HG02840 (cell line): ENCODE data around the gene GPER1.
A peak's percentile ranks its signal among the peaks of the same experiment; 100 is the strongest.

Source experiments
- ATAC-seq: cut with Tn5 transposase; IDR thresholded peaks from one replicate; pipeline ENCODE4 v1.9.1; 2021; ENCODE audit warnings: mild to moderate bottlenecking, moderate library complexity, moderate number of reproducible peaks; ENCODE audit not compliant: unreplicated experiment, low FRiP score

GPER1 gene

GRCh38 chr7:1053816-1054370 lies 34.0 kb upstream of the GPER1 start:
- ATAC-seq: no peak

GRCh38 chr7:1054438-1054837 lies 33.5 kb upstream of the GPER1 start:
- ATAC-seq: no peak

DNA sequence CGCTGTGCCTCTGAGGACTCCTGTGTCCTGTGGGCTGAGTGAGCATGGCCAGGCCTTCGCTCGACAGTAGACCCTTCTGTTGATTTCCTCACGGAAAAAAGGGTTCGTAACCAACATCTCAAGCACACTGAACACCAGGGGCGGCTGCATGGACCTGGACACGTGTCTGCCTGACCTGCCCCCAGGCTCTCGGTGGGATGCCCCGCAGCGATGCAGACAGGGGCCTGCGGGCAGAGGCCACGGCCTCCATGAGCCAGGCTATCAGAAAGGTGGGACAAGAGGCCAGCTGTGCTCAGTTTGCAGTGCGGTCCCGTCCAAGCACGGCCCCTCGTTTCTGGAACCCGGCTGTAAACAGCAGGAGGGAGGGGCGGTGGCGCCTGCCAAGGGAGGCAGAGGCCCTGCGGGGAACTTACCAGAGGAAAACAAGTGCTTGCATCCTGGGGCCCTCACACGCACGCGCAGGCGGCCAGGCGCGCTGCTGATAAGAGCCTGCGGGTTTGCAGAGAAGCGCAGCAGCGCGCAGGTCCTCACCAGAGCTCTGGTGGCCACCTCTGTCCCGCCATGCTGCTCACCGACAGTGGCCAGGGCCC lies 33.0 kb upstream of the GPER1 start:
- ATAC-seq: no peak

DNA sequence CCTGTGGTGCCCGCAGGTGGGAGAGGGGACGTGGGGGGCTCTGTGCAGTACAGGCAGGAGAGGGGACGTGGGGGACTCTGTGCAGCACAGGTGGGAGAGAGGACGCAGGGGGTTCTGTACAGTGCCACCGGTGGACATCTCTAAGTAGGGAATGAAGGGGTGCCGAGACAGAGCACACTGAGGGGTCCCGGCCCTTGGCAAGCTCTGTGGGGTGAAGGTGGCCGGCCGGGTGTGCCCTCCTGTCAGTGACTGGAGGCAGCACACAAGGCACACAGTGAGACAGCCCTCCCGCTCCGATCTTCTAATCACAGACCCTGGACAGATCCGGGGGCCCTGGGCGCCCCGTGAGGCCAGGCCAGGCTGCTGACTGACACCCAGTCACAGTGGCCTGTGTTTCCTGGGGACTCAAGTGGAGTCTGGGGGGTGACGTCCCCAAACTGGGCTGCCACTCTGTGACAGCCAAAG lies 32.4 kb upstream of the GPER1 start:
- ATAC-seq: no peak

DNA sequence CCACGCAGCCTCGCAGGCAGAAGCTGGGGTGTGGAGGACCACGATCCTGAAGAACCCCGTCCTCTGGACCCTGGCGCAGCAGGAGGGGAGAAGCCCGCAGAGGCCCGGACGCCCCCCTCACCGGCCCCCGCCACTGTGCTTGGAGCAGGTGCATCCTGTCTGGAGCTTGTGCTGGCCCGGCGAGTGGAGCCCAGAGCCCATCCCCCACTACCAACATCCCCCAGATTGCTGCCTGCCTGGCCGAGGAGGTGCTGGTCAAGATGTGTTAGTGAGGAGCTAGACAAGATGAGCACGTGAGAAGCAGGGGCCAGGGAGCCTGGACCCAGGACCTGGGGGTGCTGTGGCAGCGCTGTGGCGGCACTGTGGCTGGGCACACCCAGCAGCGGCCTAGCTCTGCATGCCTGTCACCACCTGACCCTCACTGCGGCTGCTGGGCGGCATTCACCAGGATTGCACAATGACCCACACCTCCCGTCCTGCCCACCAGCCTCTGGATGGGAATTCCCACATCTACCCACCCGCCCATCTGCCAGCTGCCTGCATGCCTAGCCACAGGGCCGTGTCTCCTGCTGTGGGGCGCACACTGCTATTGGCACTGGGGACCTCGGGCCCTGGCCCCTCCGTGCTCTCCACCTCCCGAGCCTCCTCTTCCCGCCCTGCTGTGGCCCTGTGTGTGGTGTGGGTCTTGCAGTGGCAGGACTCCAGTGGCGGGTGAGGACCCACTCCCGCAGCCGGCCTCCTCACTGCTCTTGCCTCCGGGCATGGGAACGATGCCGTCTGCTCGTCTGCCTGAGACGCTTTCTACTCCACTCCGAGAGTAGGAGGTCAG lies 31.7 kb upstream of the GPER1 start:
- ATAC-seq: no peak

GRCh38 chr7:1056785-1057410 lies 31.0 kb upstream of the GPER1 start:
- no peak for ATAC-seq

- no peak for ATAC-seq
Observed at GRCh38 chr7:1057416-1058291, 30.3 kb upstream of the GPER1 start.

- no peak for ATAC-seq
Observed at GRCh38 chr7:1058311-1058710, 29.6 kb upstream of the GPER1 start.

GRCh38 chr7:1058821-1059199 lies 29.1 kb upstream of the GPER1 start:
- no peak for ATAC-seq

DNA sequence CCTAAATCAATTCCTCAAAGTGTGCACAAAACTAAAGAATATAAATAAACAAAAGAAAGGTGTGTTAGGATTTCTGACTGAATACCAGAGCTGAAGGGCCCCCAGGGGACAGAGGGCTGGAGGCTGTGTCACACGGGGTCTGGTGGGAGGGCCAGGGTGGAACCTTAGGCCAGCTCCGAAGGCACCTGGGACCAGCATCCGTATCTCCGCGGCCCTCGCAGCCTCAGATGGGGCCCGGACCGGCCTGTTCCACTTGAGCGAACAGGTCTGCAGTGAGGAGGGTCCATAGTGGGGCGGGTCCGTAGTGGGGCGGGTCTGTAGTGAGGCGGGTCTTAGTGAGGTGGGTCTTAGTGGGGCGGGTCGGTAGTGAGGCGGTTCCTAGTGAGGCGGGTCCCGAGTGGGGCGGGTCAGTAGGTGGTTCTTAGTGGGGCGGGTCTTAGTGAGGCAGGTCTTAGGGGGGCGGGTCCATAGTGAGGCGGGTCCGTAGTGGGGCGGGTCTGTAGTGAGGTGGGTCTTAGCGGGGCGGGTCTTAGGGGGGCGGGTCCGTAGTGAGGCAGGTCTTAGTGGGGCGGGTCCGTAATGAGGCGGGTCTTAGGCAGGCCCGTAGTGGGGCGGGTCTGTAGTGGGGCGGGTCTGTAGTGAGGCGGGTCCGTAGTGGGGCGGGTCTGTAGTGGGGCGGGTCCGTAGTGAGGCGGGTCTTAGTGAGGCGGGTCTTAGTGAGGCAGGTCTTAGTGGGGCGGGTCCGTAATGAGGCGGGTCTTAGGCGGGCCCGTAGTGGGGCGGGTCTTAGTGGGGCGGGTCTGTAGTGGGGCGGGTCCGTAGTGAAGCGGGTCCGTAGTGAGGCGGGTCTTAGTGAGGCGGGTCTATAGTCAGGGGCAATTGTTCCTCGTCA lies 28.5 kb upstream of the GPER1 start:
- no peak for ATAC-seq

DNA sequence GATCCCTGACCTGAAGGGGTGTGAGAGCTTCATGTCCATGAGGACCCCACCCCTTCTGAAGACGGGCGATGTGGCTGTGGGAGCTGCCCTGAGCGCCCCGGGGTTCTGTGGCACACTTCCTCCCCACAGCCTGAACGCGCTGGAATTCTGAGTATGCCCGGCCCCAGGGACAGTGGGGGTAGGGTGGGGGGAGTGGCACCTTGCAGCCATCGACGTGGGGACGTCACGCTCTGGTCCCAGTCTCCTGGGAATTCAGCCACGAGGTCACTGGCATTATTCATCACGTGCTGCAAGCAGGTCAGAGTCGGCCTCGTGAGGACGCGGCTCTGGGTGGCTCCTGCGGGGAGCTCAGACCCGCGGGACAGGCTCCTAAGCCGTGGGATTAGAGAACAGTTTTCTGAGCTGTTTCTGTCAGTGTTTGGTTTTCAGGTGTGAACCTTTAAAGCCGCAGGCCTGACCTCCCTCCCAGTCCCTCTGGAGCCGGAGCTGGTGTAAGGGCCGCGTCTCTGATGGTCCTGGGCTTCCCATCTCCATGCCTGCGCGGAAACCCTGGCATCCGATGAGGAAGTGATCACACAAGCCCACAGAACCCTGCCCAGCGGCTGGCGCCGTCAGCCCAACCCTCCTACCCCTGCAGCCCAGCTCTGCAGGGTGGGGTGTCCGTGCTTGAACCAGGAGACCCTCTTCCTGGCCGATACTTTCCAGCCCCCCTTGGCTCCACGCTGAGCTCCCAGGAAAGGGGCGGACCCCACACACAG lies 27.4 kb upstream of the GPER1 start:
- no peak for ATAC-seq

DNA sequence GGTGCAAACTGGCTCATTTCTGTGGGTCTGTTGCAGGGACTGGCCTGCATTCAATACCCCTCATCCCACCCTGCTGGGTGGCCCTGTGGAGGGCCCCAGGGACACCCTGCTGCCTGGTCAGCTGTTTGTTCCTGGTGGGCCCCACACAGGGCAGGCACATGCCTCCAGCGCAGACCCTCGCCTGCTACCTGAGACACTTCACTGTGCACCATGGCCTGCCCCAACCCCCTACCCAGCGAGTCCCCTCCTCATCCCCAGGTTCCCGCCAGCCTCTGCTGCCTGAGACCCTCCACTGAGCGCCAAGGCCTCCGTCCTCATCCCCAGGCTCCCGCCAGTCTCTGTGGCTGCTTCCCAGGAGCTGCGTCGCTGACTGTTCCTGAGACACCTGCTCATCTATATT lies 26.7 kb upstream of the GPER1 start:
- ATAC-seq: no peak

GRCh38 chr7:1062296-1063294 lies 25.3 kb upstream of the GPER1 start:
- peak; percentile 43 for ATAC-seq

GRCh38 chr7:1063361-1063760 lies 24.6 kb upstream of the GPER1 start:
- no peak for ATAC-seq

DNA sequence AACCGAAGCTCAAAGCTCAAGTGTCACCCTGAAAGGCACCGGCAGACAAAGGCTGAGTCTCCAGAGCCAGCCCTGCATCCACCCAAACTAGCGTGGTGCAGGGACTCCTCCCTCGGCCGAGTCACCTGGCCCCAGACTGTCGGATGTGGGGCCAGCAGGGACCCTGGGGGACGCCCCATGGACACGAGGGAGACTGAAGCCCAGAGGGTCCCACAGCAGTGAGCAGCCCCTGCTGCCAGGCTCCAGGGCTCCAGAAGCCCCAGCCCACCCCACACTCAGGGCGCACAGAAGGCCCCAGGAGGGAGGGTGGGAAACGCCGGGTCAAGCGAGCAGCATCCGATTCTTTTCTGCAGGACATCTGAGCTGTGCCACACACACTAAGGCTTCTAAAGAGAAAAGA lies 23.3 kb upstream of the GPER1 start:
- no peak for ATAC-seq

- ATAC-seq: no peak
Observed at GRCh38 chr7:1065263-1065584, 22.7 kb upstream of the GPER1 start.

DNA sequence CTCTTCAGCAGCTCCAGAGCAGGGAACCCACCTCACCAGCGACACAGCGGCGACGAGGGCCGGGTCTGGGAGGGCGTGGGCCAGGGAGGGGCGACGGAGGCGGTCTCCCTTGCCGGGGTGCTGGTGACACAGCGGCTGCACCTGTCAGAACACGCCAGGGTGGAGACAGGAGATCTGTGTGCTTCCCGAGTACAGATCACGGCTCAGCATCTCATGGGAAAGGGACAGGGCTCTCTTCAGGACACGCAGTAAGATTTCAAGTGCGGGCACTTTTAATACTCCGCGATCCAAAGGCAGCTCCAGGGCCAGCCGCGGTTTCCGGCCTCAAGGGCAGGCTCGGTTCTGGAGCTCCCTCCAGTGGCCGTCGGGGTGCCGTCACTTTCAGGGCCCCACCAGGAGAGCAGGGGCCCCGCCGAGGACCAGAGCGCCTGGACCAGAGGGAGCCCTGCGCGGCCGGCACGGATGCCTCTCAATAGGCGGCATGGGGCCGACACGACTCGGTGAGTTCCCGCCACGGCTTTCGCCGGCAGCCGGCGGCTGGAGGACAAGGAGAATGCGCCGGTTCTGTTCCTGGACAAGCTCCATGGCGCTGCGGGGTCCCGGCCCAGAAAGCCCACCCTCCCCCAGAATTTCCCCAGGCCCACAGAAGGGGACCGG lies 22.2 kb upstream of the GPER1 start:
- no peak for ATAC-seq
